ENCODE measurements around the gene C17orf100. TPM values are rescaled to one million over a fixed set of nuclear protein-coding genes. Genes with fewer than 3 reads are reported as not detected.

C17orf100 gene
- total and polyA plus RNA-seq, 4 donors = 0.56 to 33.2 (median 2.7) TPM

DNA sequence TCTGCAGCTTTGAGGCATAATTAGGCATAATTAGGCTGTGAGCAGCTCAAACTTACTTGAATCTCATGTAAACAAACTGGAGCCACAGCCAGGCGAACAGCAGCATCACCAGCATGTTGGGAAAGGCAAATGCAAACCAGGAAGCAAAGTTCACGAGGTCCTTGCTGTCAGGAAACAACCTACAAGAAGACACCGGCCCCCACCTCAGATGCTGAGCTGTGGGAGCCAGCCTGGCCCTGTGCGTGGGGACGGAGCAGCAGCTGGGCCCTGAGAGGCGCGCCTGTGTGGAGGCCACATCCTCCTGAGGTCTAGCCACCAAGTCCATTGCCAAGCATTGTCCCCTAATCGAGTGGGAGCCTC is 49.4 kb downstream of the C17orf100 start:
- no peak for DNase-seq (ENCODE audit: low spot score)
- Histone ChIP-seq H3K9ac (ENCODE audit: low read depth in 1 of 2, low read length in 2 of 2) (peak overlapping the region; percentile 29 to 55), H3K4me3 (ENCODE audit: low read depth in 1 of 3, low read length in 3 of 3) (no peak overlapping the region), H3K9me3 (ENCODE audit: control insufficient read depth in 4 of 4, low read length in 3 of 4) (no peaks in the 10 kb centered on the region), H3K27ac (ENCODE audit: low read depth in 1 of 2, low read length in 2 of 2) (peak overlapping the region; percentile 89 to 97), H3K4me1 (ENCODE audit: control insufficient read depth in 4 of 4, insufficient read depth in 4 of 4, low read length in 3 of 4) (peaks cover 31 to 77% (median 69%) of the 10 kb centered on the region in 4 donors), H3K36me3 (ENCODE audit: control insufficient read depth in 4 of 4, insufficient read depth in 3 of 4, low read depth in 1 of 4, low read length in 3 of 4) (peaks cover 4 to 37% (median 26%) of the 10 kb centered on the region in 4 donors), H3K27me3 (ENCODE audit: control insufficient read depth in 4 of 4, insufficient read depth in 4 of 4, low read length in 3 of 4) (no peaks in the 10 kb centered on the region)
- 50% methylated on average over 8 of the region's 8 CpGs for WGBS
- TF ChIP-seq JUND (IDR thresholded peaks at IDR 0.05) (no peak), FOXA2 (IDR thresholded peaks at IDR 0.05) (no peak), RAD21 (IDR thresholded peaks at IDR 0.05) (no peak), TAF1 (conservative IDR thresholded peaks at IDR 0.05) (no peak), SP1 (IDR thresholded peaks at IDR 0.05) (no peak), RXRA (IDR thresholded peaks at IDR 0.05) (no peak), HNF4A (conservative IDR thresholded peaks at IDR 0.05) (no peak)
- TF ChIP-seq, protein P1, sequence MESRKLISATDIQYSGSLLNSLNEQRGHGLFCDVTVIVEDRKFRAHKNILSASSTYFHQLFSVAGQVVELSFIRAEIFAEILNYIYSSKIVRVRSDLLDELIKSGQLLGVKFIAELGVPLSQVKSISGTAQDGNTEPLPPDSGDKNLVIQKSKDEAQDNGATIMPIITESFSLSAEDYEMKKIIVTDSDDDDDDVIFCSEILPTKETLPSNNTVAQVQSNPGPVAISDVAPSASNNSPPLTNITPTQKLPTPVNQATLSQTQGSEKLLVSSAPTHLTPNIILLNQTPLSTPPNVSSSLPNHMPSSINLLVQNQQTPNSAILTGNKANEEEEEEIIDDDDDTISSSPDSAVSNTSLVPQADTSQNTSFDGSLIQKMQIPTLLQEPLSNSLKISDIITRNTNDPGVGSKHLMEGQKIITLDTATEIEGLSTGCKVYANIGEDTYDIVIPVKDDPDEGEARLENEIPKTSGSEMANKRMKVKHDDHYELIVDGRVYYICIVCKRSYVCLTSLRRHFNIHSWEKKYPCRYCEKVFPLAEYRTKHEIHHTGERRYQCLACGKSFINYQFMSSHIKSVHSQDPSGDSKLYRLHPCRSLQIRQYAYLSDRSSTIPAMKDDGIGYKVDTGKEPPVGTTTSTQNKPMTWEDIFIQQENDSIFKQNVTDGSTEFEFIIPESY (IDR thresholded peaks at IDR 0.05) = no peak
- TF ChIP-seq, protein P2, sequence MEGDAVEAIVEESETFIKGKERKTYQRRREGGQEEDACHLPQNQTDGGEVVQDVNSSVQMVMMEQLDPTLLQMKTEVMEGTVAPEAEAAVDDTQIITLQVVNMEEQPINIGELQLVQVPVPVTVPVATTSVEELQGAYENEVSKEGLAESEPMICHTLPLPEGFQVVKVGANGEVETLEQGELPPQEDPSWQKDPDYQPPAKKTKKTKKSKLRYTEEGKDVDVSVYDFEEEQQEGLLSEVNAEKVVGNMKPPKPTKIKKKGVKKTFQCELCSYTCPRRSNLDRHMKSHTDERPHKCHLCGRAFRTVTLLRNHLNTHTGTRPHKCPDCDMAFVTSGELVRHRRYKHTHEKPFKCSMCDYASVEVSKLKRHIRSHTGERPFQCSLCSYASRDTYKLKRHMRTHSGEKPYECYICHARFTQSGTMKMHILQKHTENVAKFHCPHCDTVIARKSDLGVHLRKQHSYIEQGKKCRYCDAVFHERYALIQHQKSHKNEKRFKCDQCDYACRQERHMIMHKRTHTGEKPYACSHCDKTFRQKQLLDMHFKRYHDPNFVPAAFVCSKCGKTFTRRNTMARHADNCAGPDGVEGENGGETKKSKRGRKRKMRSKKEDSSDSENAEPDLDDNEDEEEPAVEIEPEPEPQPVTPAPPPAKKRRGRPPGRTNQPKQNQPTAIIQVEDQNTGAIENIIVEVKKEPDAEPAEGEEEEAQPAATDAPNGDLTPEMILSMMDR (IDR thresholded peaks at IDR 0.05; ENCODE audit: low read depth, low read length, missing input control) = no peak
- TF ChIP-seq, protein P3, sequence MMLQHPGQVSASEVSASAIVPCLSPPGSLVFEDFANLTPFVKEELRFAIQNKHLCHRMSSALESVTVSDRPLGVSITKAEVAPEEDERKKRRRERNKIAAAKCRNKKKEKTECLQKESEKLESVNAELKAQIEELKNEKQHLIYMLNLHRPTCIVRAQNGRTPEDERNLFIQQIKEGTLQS (IDR thresholded peaks at IDR 0.05) = no peak

DNA sequence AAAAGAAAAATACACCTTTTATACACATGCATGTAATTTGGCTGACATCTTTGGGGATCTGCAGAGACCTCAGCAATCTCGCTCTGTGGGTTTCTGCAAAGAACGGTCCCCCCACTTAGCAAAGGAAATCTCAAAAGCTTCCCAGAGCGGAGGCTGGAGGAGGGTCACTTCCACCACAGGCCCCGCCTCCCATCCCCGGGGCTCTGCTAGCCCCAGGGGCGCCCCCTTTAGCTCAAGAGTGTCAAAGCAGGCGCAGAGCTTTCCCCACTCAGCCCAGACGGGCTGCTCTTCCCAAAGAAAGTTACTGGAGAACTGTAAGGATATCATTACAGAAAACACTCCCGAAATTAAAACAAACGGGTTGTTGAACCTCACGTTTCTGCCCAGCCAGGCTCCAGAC is 50.2 kb downstream of the C17orf100 start:
- Histone ChIP-seq H3K9ac (ENCODE audit: low read depth in 1 of 2, low read length in 2 of 2) (peak overlapping the region in 1 of 2 donors; percentile 50), H3K36me3 (ENCODE audit: control insufficient read depth in 4 of 4, insufficient read depth in 3 of 4, low read depth in 1 of 4, low read length in 3 of 4) (peaks cover 4 to 31% (median 20%) of the 10 kb centered on the region in 4 donors), H3K4me1 (ENCODE audit: control insufficient read depth in 4 of 4, insufficient read depth in 4 of 4, low read length in 3 of 4) (peaks cover 34 to 82% (median 73%) of the 10 kb centered on the region in 4 donors), H3K9me3 (ENCODE audit: control insufficient read depth in 4 of 4, low read length in 3 of 4) (no peaks in the 10 kb centered on the region), H3K27ac (ENCODE audit: low read depth in 1 of 2, low read length in 2 of 2) (peak overlapping the region; percentile 89 to 97), H3K27me3 (ENCODE audit: control insufficient read depth in 4 of 4, insufficient read depth in 4 of 4, low read length in 3 of 4) (no peaks in the 10 kb centered on the region), H3K4me3 (ENCODE audit: low read depth in 1 of 3, low read length in 3 of 3) (no peak overlapping the region)
- WGBS = 45% methylated on average over 11 of the region's 11 CpGs
- TF ChIP-seq, protein P2 (IDR thresholded peaks at IDR 0.05; ENCODE audit: low read depth, low read length, missing input control) = peak; percentile 2
- no peak for TF ChIP-seq EGR1 (IDR thresholded peaks at IDR 0.05; ENCODE audit: low read depth in 2 of 2)
- DNase-seq (ENCODE audit: low spot score) = peak; percentile 61
